Omental fat pad (tissue), 4 donors: ENCODE measurements around the gene HUS1. TPM values are rescaled to one million over a fixed set of nuclear protein-coding genes. Genes with fewer than 3 reads are reported as not detected.
"Not testable (repeated sequence)": the region's sequence is repeated elsewhere in the genome, so short reads cannot be mapped to it uniquely, and the experiment has no call there.

Experiments
- ATAC-seq: fragments of 150-250 bp; one replicate; pipeline ENCODE4 v1.9.1; 2016; ENCODE audit warnings: mild to moderate bottlenecking, moderate library complexity; ENCODE audit not compliant: low FRiP score
- DNase-seq: peaks from one replicate; pipeline ENCODE4 v3.0.0-alpha.2; 2019; ENCODE audit warnings: low spot score
- total RNA-seq, 4 donors: library from RNA; depleted of rRNA; stranded (reverse); fragments of >200 nt; gene quantifications; one replicate each; pipeline ENCODE4 v1.1.0, GENCODE V29; 2016
- TF ChIP-seq, protein P1 (sequence below), 3 donors: fragments of 450-650 bp; IDR thresholded peaks; one replicate each; pipeline ENCODE4 v1.5.1; 2016 to 2017; ENCODE audit warnings: antibody characterized with exemption in 3 of 3, mild to moderate bottlenecking in 3 of 3, moderate library complexity in 2 of 3

The HUS1 gene
- total RNA-seq, 4 donors from 2014 or later: 21.7 to 43.0 (median 32.2) TPM

GRCh38 chr7:48009954-48010353, 30.5 kb upstream of the HUS1 start:
- no peak for ATAC-seq
- TF ChIP-seq, protein P1, sequence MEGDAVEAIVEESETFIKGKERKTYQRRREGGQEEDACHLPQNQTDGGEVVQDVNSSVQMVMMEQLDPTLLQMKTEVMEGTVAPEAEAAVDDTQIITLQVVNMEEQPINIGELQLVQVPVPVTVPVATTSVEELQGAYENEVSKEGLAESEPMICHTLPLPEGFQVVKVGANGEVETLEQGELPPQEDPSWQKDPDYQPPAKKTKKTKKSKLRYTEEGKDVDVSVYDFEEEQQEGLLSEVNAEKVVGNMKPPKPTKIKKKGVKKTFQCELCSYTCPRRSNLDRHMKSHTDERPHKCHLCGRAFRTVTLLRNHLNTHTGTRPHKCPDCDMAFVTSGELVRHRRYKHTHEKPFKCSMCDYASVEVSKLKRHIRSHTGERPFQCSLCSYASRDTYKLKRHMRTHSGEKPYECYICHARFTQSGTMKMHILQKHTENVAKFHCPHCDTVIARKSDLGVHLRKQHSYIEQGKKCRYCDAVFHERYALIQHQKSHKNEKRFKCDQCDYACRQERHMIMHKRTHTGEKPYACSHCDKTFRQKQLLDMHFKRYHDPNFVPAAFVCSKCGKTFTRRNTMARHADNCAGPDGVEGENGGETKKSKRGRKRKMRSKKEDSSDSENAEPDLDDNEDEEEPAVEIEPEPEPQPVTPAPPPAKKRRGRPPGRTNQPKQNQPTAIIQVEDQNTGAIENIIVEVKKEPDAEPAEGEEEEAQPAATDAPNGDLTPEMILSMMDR (IDR thresholded peaks at IDR 0.05): no peak
- no peak for DNase-seq

DNA sequence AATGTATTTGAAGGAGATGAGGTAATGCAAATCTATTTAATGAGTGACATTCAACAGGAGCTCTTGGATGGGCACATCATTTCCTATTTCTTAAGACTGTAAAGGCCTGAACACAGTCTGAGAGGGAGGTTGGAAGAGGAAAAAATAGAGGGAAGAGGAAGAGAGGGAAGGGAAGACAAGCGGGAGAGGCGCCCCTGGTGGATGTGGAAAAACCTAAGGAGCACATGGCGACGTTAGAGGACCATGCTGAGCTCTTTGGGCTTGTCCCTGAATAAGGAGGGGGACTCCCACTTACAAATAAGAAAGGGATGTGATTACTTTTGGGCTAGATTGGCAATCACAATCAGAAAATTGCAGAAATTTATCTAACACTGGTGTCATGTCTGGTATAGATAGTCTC, 29.8 kb upstream of the HUS1 start:
- TF ChIP-seq, protein P1 (IDR thresholded peaks at IDR 0.05): no peak
- ATAC-seq (no peak), DNase-seq (no peak)

GRCh38 chr7:48006866-48007265, 27.5 kb upstream of the HUS1 start:
- ATAC-seq: no peak
- DNase-seq: no peak
- TF ChIP-seq, protein P1 (IDR thresholded peaks at IDR 0.05): no peak

DNA sequence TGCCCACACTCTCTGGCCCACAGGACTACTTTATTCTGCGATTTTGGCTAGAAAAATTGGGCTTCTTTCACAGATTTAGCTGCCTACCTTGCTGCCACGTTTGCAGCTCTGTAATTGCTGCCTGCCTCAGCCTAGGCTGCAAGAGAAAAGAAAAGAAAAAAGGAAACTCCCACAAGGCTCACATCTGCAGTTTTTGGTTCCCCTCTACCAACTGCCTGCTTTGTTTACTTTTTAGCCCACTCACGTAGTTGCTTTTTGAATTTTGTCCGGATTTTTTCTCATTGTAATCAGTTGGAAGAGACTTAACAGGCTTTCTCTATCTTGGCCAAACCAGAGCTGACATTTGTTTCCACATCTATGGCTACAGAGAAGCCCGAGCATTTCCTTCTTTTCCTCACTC, 25.2 kb upstream of the HUS1 start:
- TF ChIP-seq, protein P1 (IDR thresholded peaks at IDR 0.05): no peak
- ATAC-seq (no peak), DNase-seq (no peak)

GRCh38 chr7:48004032-48004431, 24.6 kb upstream of the HUS1 start:
- DNase-seq (no peak), ATAC-seq (no peak)
- TF ChIP-seq, protein P1 (IDR thresholded peaks at IDR 0.05): no peak

- DNase-seq: not testable (repeated sequence)
Observed at GRCh38 chr7:48000164-48000563, 20.7 kb upstream of the HUS1 start.

GRCh38 chr7:47999413-47999812, 20.0 kb upstream of the HUS1 start:
- no peak for ATAC-seq
- no peak for DNase-seq
- TF ChIP-seq, protein P1 (IDR thresholded peaks at IDR 0.05): no peak

More at GRCh38 chr7:48000164-48000563, 20.7 kb upstream of the HUS1 start:
- ATAC-seq: not testable (repeated sequence)

GRCh38 chr7:47992446-47992845, 13.0 kb upstream of the HUS1 start:
- DNase-seq (no peak), ATAC-seq (no peak)
- TF ChIP-seq, protein P1 (IDR thresholded peaks at IDR 0.05): no peak
